Thyroid gland (tissue), 4 donors: ENCODE measurements around the gene MN1. TPM values are rescaled to one million over a fixed set of nuclear protein-coding genes. Genes with fewer than 3 reads are reported as not detected.

ENCODE experiments used
- DNase-seq, 2 donors: peaks; one replicate each; pipeline ENCODE4 v3.0.0-alpha.2; 2019
- H3K27ac ChIP-seq, 3 donors: fragments of 200-600 bp; sonication (generic); 1 replicate in 2 of 3; 2 replicates in 1 of 3; pipeline ENCODE4 v1.5.1; 2016 to 2019; ENCODE audit warnings: mild to moderate bottlenecking in 1 of 3, moderate library complexity in 1 of 3
- H3K27me3 ChIP-seq: fragments of 200-600 bp; sonication (generic); one replicate; pipeline ENCODE4 v1.5.1; 2019
- H3K36me3 ChIP-seq, 2 donors: fragments of 200-600 bp; sonication (generic); one replicate each; pipeline ENCODE4 v1.5.1; 2016 to 2019
- H3K4me1 ChIP-seq, 2 donors: fragments of 200-600 bp; sonication (generic); one replicate each; pipeline ENCODE4 v1.5.1; 2017 to 2019
- H3K4me3 ChIP-seq, 3 donors: fragments of 200-600 bp; sonication (generic); replicated peaks in 1 of 3; 1 replicate in 2 of 3; 2 replicates in 1 of 3; pipeline ENCODE4 v1.5.1; 2016; ENCODE audit warnings: mild to moderate bottlenecking in 1 of 3
- H3K9me3 ChIP-seq: fragments of 200-600 bp; sonication (generic); one replicate; pipeline ENCODE4 v1.5.1; 2017
- POLR2A ChIP-seq, 2 donors: fragments of 450-650 bp; IDR thresholded peaks; one replicate each; pipeline ENCODE4 v1.6.1; 2017; ENCODE audit warnings: antibody characterized with exemption in 2 of 2, mild to moderate bottlenecking in 2 of 2, moderate library complexity in 1 of 2
- WGBS, 2 donors: methylation state at CpG; one replicate each; pipeline ENCODE4 v1.1.5; 2017; 5-methylcytosine and 5-hydroxymethylcytosine counted together
- intact Hi-C: fragments of 100-400 bp; cut with DNase I; formaldehyde crosslinking; loops from one replicate; pipeline ENCODE4 v1.15.1; 2023
- total RNA-seq, 4 donors: library from RNA; depleted of rRNA; stranded (reverse); fragments of >200 nt; gene quantifications; one replicate each; pipeline ENCODE4 v1.2.3, GENCODE V29; 2016
- TF ChIP-seq, protein P1 (sequence below), 6 experiments: fragments of 200-600 bp in 3 of 6; fragments of 450-650 bp in 3 of 6; sonication (generic) in 3 of 6; IDR thresholded peaks; one replicate each; pipeline ENCODE4 v1.5.1; 2016 to 2019; ENCODE audit warnings: antibody characterized with exemption in 6 of 6, mild to moderate bottlenecking in 2 of 6, inconsistent platforms in 1 of 6, moderate library complexity in 1 of 6

Gene MN1
- total RNA-seq, 4 donors from 2014 or later, result 2.5 to 4.5 (median 2.9) TPM

DNA sequence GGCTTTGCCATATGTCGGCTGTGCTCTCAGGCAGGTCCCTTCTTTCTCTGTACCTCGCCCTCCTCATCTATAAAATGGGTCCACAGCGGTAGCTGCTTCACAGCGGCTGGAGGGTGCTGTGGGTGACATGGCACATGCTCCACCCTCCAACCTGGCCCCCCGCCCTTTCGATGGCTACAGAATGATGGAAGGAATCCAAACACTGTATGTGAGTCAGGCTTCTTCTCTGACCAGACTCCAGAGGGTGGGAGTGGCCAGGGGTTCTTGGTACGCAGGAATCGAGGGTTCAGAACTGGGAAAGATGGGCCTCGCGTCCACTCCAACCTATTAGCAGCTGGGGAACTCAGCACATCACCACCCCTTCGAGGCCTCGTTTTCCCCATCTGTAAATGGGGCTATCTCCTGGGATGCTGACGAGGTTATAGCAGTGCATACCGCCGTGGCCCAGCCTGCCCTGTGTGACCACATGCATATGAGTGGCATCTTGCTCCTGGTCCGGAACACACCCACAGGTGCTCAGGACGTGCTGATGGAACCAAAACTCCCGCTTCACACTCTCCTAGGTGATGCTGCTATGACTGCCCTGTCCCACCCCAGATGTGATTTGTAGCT lies 26.4 kb downstream of the MN1 start:
- 88 to 89% methylated on average over 10 to 18 of the region's 18 CpGs for WGBS, 2 donors
- intact Hi-C loops, result no loop called here
- Histone ChIP-seq H3K9me3 (no peaks in the 10 kb centered on the region), H3K27me3 (no peaks in the 10 kb centered on the region), H3K27ac (peak overlapping the region in 1 of 3 donors; percentile 62), H3K4me1 (peaks cover 0 to 4% of the 10 kb centered on the region in 2 donors), H3K36me3 (no peaks in the 10 kb centered on the region), H3K4me3 (no peak overlapping the region)
- TF ChIP-seq, protein P1, sequence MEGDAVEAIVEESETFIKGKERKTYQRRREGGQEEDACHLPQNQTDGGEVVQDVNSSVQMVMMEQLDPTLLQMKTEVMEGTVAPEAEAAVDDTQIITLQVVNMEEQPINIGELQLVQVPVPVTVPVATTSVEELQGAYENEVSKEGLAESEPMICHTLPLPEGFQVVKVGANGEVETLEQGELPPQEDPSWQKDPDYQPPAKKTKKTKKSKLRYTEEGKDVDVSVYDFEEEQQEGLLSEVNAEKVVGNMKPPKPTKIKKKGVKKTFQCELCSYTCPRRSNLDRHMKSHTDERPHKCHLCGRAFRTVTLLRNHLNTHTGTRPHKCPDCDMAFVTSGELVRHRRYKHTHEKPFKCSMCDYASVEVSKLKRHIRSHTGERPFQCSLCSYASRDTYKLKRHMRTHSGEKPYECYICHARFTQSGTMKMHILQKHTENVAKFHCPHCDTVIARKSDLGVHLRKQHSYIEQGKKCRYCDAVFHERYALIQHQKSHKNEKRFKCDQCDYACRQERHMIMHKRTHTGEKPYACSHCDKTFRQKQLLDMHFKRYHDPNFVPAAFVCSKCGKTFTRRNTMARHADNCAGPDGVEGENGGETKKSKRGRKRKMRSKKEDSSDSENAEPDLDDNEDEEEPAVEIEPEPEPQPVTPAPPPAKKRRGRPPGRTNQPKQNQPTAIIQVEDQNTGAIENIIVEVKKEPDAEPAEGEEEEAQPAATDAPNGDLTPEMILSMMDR (IDR thresholded peaks at IDR 0.05), result no peak
- TF ChIP-seq POLR2A (IDR thresholded peaks at IDR 0.05), result no peak
- DNase-seq, result no peak

DNA sequence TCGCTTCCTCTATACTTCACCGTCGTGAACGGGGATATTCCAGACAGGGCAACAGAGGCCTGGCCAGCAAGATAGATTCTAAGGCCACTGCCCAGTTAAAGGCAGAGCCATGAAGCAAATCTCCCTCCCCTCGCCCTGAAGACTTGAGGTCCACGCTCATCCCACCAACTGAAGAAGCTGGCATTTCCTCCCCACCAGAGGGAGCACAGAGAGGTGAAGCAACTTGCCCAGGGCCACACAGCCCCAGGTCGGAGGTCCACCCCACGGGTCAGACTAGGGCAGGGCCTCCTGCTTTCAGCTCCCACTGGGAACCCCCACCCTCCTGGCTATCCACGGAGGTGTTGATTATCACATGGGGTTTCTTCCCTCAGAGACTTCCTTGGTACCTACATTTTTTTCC lies 27.4 kb downstream of the MN1 start:
- H3K9me3 ChIP-seq, result no peaks in the 10 kb centered on the region
- 82 to 89% methylated on average over 9 of the region's 9 CpGs for WGBS, 2 donors
- H3K36me3 ChIP-seq, result no peaks in the 10 kb centered on the region
- no peak overlapping the region for H3K4me3 ChIP-seq
- H3K27me3 ChIP-seq, result no peaks in the 10 kb centered on the region
- TF ChIP-seq, protein P1 (IDR thresholded peaks at IDR 0.05), result no peak
- TF ChIP-seq POLR2A (IDR thresholded peaks at IDR 0.05), result no peak
- no peak for DNase-seq
- intact Hi-C loops, result no loop called here
- no peak overlapping the region for H3K27ac ChIP-seq
- peaks cover 0 to 4% of the 10 kb centered on the region in 2 donors for H3K4me1 ChIP-seq

DNA sequence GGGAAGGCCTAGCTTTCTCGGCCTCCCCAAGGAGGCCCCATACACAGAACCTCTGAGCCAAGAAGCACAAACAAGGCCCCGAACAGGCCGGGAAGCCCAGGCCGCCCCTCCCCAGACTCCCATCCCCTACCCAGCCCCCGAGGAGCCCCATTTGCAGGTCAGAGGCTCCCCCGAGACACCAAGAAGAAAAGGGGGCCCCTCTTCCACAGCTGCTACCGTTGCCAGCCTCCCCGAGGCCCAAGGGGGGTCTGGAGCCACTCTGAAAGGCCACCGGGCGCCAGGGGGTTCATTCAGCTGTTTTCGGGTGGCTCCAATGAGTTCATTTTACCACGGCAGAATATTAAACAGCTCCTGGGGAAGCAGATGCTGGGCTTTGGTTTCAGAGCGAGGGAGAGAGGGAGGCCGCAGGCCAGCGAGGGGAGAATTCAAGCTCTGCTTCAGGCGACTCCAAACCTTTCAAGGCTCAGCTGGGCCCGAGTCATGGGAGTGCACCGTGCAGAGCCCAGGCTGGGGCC lies 28.5 kb downstream of the MN1 start:
- H3K36me3 ChIP-seq, result no peaks in the 10 kb centered on the region
- no peak for TF ChIP-seq POLR2A (IDR thresholded peaks at IDR 0.05)
- TF ChIP-seq, protein P1 (IDR thresholded peaks at IDR 0.05), result no peak
- 76 to 90% methylated on average over 15 to 18 of the region's 18 CpGs for WGBS, 2 donors
- no peak overlapping the region for H3K27ac ChIP-seq
- peaks cover 0 to 4% of the 10 kb centered on the region in 2 donors for H3K4me1 ChIP-seq
- intact Hi-C loops, result no loop called here
- no peak overlapping the region for H3K4me3 ChIP-seq
- DNase-seq, result no peak
- H3K27me3 ChIP-seq, result no peaks in the 10 kb centered on the region
- H3K9me3 ChIP-seq, result no peaks in the 10 kb centered on the region

DNA sequence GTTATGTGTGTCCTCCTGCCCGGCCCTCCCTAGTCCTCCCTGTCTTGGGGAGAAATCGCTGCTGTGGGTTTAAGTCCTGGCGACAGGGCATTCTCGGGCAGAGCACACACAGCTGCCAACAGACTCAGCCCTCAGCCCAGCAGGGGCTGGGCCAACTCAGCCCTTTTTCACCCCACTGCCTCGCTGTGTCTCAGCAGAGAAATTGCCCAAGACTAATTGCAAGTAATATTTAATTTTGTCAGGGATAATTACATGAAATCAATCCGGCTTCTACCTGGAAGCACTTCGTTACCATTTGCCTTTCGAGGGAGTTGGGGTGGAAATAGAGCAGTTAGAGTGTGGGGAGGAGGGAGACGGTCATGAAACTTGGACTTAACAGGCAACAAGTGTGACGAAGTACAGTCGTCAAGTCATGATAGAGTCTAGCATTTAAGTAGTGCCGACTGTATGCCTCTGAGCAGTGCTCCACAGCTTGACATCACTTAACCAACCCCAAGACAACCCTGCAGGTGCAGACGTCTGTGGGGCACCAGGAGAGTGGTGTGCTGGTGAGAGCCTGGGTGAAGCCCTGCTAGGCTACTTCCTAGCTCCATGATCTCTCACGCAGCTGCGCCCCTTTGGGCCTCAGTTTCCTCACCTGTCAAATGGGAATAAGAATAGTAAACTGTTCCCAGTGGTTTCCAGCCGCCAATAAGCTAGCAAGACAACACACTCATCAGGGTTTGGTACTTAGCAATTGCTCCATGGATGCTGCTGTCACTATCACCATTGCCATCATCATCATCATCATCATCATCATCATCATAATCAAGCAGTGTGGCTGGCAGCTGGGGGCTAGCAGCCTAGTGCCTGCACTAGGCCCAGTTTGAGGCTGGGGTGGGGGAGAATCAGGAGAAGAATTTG lies 29.2 kb downstream of the MN1 start:
- no peaks in the 10 kb centered on the region for H3K27me3 ChIP-seq
- H3K4me1 ChIP-seq, result peaks cover 0 to 4% of the 10 kb centered on the region in 2 donors
- no peak overlapping the region for H3K4me3 ChIP-seq
- H3K36me3 ChIP-seq, result no peaks in the 10 kb centered on the region
- H3K9me3 ChIP-seq, result no peaks in the 10 kb centered on the region
- intact Hi-C loops, result no loop called here
- DNase-seq, result no peak
- WGBS, 2 donors, result 79 to 86% methylated on average over 16 of the region's 16 CpGs
- H3K27ac ChIP-seq, result no peak overlapping the region
- TF ChIP-seq POLR2A (IDR thresholded peaks at IDR 0.05), result no peak
- TF ChIP-seq, protein P1 (IDR thresholded peaks at IDR 0.05), result no peak

DNA sequence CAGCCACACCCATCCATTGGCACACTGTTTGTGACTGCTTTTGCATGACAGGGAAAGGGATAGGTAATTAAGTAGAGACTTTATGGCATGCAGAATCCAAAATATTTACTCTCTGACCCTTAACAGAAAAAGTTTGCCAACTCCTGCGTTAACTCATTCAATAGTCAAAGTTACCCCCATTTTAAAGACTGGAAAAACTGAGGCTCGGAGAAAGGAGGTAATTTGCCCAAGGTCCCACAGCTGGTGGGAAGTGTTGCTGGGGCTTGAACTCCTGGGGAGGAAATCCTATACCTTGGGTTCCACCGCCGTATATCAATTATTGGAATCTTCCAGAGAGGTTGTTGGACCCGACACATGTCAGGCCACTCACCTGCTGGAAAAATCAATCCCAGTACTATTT lies 29.9 kb downstream of the MN1 start:
- peaks cover 0 to 4% of the 10 kb centered on the region in 2 donors for H3K4me1 ChIP-seq
- TF ChIP-seq POLR2A (IDR thresholded peaks at IDR 0.05), result no peak
- TF ChIP-seq, protein P1 (IDR thresholded peaks at IDR 0.05), result no peak
- H3K27ac ChIP-seq, result no peak overlapping the region

More for the DNA sequence above, 29.9 kb downstream of the MN1 start:
- H3K27me3 ChIP-seq, result no peaks in the 10 kb centered on the region
- no peak overlapping the region for H3K4me3 ChIP-seq
- intact Hi-C loops, result no loop called here
- no peak for DNase-seq
- H3K36me3 ChIP-seq, result no peaks in the 10 kb centered on the region
- WGBS, 2 donors, result 96% methylated on average over 5 of the region's 5 CpGs
- no peaks in the 10 kb centered on the region for H3K9me3 ChIP-seq
